ENCODE measurements around the gene TMEM183A. TPM values are rescaled to one million over a fixed set of nuclear protein-coding genes. Genes with fewer than 3 reads are reported as not detected.

TMEM183A gene
- total and polyA plus RNA-seq, 8 donors, result 33.3 to 177 (median 56.3) TPM

GRCh38 chr1:202959276-202959620 lies 47.9 kb upstream of the TMEM183A start:
- peak overlapping the region; percentile 37 to 98 (median 97) for H3K27ac ChIP-seq
- H3K27me3 ChIP-seq, result no peaks in the 10 kb centered on the region
- H3K36me3 ChIP-seq, result peaks cover 12 to 43% (median 31%) of the 10 kb centered on the region in 4 donors
- H3K4me1 ChIP-seq, result peaks cover 39 to 49% (median 42%) of the 10 kb centered on the region in 4 donors
- intact Hi-C loops (cut with DNase I; ENCODE audit: low total_unique reads), result no loop called here
- WGBS, 5 donors, result 35 to 52% (median 42%) methylated on average over 1 of the region's 1 CpG
- no peak overlapping the region for H3K4me3 ChIP-seq
- DNase-seq, result peak in 1 of 2 donors; percentile 52
- TF ChIP-seq CTCF (IDR thresholded peaks at IDR 0.05) (no peak), POLR2A (IDR thresholded peaks at IDR 0.05) (no peak), EP300 (IDR thresholded peaks at IDR 0.05) (no peak), POLR2AphosphoS5 (IDR thresholded peaks at IDR 0.05) (no peak)
- no peaks in the 10 kb centered on the region for H3K9me3 ChIP-seq

GRCh38 chr1:202961220-202961880 lies 45.8 kb upstream of the TMEM183A start:
- no peak for DNase-seq
- Histone ChIP-seq H3K27ac (no peak overlapping the region), H3K4me1 (peaks cover 38 to 49% (median 42%) of the 10 kb centered on the region in 4 donors), H3K9me3 (no peaks in the 10 kb centered on the region), H3K27me3 (no peaks in the 10 kb centered on the region), H3K36me3 (peaks cover 12 to 46% (median 36%) of the 10 kb centered on the region in 4 donors), H3K4me3 (no peak overlapping the region)
- 89 to 96% (median 95%) methylated on average over 5 of the region's 5 CpGs for WGBS, 5 donors
- intact Hi-C loops (cut with DNase I; ENCODE audit: low total_unique reads), result no loop called here
- no peak for TF ChIP-seq EP300 (IDR thresholded peaks at IDR 0.05)
- TF ChIP-seq POLR2AphosphoS5 (IDR thresholded peaks at IDR 0.05), result no peak
- no peak for TF ChIP-seq CTCF (IDR thresholded peaks at IDR 0.05)
- TF ChIP-seq POLR2A (IDR thresholded peaks at IDR 0.05), result no peak

- H3K27ac ChIP-seq, result peak overlapping the region; percentile 91 to 98 (median 95)
- no peaks in the 10 kb centered on the region for H3K27me3 ChIP-seq
- WGBS, 5 donors, result 27 to 59% (median 54%) methylated on average over 6 of the region's 6 CpGs
- H3K4me3 ChIP-seq, result no peak overlapping the region
- peaks cover 12 to 46% (median 36%) of the 10 kb centered on the region in 4 donors for H3K36me3 ChIP-seq
- intact Hi-C loops (cut with DNase I; ENCODE audit: low total_unique reads), result no loop called here
- peak; percentile 75 to 85 for DNase-seq
- no peaks in the 10 kb centered on the region for H3K9me3 ChIP-seq
- H3K4me1 ChIP-seq, result peaks cover 29 to 47% (median 41%) of the 10 kb centered on the region in 4 donors
- TF ChIP-seq POLR2AphosphoS5 (IDR thresholded peaks at IDR 0.05), result peak in 2 of 3 donors; percentile 66 to 71
- no peak for TF ChIP-seq CTCF (IDR thresholded peaks at IDR 0.05)
- TF ChIP-seq POLR2A (IDR thresholded peaks at IDR 0.05), result no peak
- TF ChIP-seq EP300 (IDR thresholded peaks at IDR 0.05), result no peak
Observed at GRCh38 chr1:202964791-202965410, 42.3 kb upstream of the TMEM183A start.

- intact Hi-C loops (cut with DNase I; ENCODE audit: low total_unique reads), result no loop called here
- peak in 1 of 2 donors; percentile 29 for DNase-seq
- Histone ChIP-seq H3K27ac (peak overlapping the region; percentile 91 to 98 (median 95)), H3K4me1 (peaks cover 27 to 47% (median 41%) of the 10 kb centered on the region in 4 donors), H3K9me3 (no peaks in the 10 kb centered on the region), H3K4me3 (peak overlapping the region in 2 of 4 donors; percentile 78 to 89), H3K27me3 (no peaks in the 10 kb centered on the region), H3K36me3 (peaks cover 12 to 46% (median 36%) of the 10 kb centered on the region in 4 donors)
- no peak for TF ChIP-seq CTCF (IDR thresholded peaks at IDR 0.05)
- TF ChIP-seq POLR2A (IDR thresholded peaks at IDR 0.05), result no peak
- no peak for TF ChIP-seq POLR2AphosphoS5 (IDR thresholded peaks at IDR 0.05)
- TF ChIP-seq EP300 (IDR thresholded peaks at IDR 0.05), result no peak
- 34 to 55% (median 42%) methylated on average over 3 of the region's 3 CpGs for WGBS, 5 donors
Observed at GRCh38 chr1:202965422-202965821, 41.8 kb upstream of the TMEM183A start.
